DMS 273 treated with DMSO at 0.1 percent for 48 hours (cell line): ENCODE data around the gene SORCS2.

ENCODE experiments used
- DNase-seq: peaks from one replicate; lab custom pipeline; 2025; lab: John Stamatoyannopoulos, UW

Gene SORCS2

DNA sequence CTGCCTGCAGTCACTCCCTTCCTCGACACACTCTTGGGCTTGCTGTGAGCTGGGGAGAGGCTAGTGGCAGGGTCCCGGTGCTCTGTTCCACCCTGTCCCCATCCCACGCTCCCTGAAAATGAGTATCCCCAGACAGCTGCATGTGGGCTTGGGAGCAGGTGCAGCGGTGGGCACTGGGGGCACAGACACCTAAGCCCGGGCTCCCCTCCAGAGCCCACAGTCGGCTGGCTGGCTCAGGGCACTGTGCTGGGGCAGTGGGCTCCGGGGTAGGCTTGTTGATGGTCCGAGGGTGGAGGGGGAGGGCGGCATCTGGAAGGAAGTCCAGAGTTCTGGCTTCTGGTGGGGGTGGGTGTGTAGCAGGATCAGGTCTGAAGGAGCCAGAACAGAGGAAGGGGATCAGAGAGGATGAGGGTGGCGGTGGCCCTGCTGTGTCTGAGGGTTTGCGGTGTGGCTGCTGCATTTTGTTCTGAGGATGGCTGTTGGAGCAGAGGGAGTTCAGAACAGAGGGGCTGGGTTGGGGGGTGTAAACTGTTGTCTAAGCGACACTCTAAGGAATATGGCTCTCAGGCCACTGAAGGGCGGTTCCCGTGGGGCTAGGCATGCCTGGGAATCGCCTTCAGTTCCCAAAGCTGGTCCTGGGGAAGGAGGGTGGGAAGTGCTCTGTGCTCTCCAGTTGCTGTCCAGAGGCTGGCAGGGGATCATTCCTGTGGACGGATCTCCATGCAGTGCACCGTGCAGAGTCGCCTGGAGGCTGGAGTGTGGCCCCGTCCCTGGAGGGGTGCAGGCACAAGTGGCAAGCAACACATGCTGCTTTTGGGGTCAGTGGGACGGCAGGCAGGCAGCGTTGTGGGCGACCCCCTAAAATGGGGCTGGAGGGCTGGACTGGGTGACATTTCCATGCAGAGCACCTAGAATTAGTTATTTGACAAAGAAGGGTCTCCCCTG lies 114.0 kb downstream of the SORCS2 start:
- no peak for DNase-seq

DNA sequence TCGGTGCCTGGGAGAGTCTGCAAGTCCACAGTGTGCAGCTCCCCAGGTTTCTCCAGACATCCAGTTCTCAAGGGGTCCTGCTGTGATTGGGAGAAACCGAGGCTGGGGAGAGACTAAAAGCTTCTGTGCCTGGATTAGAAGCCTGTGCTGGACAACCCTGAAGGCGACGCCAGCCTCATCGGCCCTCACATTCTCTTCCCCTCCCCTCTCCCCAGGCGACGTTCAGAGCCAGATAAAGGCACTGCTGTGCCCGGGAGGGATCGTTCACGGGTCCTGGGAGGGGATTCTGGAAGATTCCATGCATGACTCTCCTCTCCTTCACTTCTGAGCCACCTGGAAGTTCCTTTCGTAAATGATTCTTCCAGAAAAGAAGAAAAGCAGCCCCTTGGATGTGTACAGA lies 114.6 kb downstream of the SORCS2 start:
- no peak for DNase-seq

DNA sequence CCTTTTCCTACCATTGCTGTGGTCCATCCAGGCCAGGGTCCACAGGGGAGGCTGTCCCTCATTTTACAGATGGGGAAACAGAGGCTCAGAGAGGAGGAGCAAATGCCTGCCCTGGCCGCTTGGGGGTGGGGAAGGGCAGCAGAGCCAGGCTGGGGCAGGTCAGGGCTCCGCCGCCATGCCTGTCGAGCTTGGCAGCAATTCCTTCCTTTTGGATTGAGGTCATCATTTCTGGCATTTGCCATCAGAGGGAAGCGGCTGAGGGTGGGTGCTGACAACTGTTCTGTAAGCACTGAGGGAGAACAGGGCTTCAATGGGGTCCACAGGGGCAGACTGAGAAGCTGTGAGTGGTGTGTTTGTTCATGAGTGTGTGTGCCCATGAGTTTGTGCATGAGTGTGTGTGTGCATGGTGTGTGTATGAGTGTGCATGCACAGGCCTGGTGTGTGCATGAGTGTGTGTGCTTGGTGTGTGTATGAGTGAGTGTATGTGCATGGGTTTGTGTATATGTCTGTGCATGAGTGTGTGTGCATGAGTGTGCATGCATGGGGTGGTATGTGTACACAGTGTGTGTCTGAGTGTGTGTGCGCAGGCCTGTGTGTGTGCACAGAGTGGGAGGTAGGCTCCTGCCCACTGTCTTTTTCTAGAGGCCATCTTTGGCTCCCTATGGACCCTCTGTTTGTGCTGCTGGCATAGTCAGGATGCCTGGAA lies 115.2 kb downstream of the SORCS2 start:
- no peak for DNase-seq

DNA sequence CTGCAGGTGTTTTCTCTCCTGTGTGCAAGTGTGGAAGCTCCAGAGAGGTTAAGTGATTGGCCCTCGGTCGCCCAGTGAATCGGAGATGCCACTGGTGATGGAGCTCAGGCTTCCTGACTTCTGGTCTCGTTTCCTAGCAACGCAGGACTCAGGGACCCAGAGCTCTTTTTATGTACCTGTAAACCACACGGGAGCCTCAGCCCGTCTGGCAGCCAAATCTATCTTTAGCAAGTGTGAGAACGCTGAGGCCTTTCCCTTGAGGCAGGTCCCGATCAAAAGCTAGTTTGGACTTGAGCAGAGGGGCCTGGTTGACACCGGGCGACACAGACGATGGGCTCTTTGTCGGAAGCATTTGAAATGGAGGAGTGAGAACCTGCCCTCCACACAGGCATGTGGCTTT lies 116.8 kb downstream of the SORCS2 start:
- DNase-seq = no peak

DNA sequence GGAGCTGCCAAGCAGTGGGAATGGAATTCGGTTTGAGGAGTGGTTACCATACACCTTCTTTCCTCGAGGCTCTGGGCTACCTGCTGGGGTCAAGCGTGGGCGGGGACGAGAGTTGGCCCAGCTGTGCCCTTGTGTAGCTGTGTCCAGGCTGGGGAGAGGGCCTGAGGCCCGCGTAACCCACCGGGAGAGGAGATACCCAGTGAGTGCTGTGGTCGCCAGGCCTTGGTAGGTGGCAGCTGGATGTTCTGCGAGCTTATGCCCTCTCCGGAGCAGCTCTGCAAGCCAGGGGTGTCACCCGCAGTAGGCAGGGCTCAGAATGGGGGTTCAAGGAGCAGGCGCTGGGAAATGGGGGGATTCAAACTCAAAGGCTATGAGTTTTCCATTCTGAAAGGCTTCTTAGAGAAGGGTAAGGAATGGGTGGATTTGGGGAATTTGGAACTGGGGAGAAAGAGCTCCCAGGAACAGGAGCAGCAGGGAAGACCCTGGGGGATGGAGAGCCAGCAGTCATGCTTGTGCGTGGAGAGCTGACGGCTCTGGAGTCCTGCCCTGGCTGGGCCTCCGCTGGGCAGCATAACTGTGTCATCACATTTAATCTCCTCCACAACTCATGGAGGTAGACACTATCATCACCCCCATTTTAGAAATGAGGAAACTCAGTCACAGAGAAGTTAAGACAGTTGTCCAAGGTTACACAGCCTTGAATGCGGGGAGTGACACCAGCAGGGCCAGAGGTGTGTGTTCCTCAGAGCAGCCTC lies 117.5 kb downstream of the SORCS2 start:
- no peak for DNase-seq

DNA sequence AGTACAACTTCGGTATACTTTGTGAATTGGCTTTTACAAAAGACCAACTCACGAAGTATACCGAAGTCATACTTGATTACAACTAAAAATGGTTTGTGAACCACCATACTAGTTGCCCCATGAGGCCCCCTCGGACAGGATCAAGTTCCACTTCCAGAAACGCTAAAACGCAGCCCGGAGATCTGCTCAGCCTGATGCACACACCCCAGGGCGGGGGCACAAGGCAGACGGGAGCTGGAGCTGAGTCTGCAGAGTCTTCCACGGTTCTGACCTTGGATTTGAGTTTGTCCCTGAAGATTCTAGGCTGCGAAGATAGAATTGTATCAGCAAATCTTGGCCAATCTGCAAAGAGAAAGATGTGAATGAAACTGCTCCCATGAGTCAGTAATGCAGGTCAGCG lies 118.1 kb downstream of the SORCS2 start:
- DNase-seq = no peak

DNA sequence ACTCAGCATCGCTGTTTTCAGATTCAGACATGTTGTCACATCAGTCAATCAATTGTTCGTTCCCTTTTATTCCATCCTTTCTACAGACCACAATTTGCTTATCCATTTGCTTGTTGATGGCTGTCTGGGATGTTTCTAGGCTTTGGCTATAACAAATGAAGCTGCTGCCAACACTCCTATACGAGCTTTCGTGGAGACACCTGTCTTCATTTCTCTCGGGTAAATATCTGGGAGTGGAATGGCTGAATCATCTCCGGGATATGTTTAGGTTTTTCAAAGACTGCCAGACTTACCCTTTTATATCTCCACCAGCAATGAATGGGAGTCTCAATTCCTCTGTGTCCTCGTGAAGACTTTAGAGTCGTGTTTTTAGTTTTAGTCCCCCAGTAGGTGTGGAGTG lies 118.9 kb downstream of the SORCS2 start:
- DNase-seq = no peak

DNA sequence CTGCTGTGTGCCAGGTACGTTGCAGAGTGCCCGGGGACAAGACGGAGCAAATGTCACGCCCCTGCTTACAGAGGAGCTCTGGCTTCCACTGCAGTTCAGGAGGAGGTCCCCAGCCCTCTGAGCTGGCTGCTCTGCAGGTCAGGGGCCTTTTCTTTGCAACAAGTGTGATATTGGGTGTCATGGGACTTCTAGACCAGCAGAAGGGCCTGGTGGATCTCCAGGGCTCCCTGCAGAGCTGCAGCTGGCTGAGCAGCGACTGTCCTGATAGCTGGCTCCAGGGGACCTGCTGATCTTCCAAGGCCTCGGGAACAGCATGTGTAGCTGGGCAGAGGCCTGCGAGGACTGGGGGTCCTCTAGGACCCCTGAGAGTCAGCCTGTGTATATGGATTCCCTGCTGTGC lies 120.4 kb downstream of the SORCS2 start:
- no peak for DNase-seq

DNA sequence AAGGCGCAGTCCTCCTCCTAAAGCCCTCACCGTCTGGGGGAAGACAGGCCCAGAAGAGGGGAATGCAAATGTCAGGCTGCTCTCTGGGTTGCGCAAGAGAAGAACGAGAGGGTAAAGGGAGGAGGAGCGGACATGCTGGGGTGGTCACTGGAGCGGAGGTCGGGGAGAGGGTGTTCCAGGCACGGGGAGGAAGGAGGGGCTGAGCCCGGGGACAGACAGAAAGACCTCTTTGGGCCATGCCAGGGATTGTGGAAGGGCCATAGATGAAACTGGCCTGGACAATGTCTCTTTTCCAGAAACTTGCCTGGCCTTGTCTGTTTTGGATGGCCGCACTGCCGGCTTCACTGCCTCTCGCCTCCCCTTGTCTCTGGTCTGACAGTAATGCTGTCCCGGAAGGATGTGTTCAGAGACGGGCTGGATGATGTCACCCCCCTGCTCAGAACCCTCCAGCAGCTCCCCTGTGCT lies 121.0 kb downstream of the SORCS2 start:
- DNase-seq = no peak

DNA sequence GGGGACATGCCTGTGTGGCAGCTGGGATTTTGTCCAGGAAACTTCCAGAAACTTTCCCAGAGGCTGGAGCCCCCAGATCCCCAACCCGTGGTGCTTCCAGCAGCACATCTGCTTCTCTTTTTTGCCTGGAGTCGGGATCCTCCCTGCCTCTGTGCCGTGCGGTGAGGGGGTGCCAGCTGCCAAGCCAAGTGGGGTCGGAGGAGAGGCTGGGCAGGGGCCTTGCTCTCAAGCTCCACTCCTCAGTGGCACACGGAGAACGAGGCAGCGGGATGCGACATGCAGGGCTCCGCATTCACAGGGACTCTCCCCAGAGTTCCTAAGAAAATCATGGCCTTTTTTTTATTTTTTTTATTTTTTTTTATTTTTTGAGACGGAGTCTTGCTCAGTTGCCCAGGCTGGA lies 121.7 kb downstream of the SORCS2 start:
- no peak for DNase-seq

DNA sequence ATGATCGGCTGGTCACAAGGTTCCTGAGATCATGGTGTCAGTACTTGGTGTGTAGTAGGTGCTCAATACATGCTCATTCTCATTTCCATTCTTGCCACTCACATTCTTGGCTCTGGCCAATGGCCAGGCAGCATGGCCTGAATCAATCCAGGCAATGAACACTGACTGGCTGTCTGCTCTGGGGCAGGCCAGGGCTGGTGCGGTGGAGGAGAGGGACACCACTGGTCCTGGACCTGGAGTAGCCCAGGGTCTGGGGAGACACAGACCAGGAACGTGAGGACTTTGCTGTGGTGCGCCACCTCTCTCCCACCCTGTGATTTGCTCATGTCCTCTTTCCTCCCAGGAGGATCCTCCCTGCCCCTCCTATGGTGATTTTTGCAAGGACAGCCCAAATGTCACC lies 122.9 kb downstream of the SORCS2 start:
- no peak for DNase-seq

DNA sequence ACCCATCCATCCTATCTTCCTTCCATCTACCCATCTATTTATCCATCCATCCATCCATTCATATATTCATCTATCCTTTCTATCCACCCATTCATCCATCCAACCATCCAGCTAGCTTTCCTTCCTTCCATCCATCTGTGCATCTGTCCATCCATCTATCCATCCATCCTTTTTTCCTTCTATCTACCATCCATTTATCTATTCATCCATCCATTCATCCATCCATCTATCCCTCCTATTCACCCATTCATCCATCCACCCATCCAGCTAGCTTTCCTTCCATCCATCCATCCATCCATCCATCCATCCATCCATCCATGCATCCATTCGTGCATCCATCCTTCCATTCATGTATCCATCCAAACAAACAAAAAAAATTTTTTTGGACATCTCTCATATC lies 123.6 kb downstream of the SORCS2 start:
- DNase-seq = no peak

DNA sequence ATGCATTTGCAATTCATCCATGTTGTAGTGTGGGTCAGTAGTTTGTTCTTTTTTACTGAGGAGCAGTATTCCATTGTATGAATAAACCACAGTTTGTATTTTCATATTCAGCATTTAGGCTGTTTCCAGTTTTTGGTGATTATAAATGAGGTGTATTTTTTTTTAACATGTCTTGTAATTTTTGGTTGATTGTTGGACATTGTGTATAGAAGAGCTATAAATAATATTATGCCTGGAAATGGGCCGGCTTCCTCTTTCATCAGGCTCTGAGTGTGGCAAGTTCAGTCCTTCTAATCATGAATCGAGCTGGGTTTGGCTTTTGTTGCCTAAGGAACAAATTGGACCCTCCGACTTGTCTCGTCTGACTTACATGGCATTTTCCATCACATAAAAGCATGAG lies 126.7 kb downstream of the SORCS2 start:
- no peak for DNase-seq

DNA sequence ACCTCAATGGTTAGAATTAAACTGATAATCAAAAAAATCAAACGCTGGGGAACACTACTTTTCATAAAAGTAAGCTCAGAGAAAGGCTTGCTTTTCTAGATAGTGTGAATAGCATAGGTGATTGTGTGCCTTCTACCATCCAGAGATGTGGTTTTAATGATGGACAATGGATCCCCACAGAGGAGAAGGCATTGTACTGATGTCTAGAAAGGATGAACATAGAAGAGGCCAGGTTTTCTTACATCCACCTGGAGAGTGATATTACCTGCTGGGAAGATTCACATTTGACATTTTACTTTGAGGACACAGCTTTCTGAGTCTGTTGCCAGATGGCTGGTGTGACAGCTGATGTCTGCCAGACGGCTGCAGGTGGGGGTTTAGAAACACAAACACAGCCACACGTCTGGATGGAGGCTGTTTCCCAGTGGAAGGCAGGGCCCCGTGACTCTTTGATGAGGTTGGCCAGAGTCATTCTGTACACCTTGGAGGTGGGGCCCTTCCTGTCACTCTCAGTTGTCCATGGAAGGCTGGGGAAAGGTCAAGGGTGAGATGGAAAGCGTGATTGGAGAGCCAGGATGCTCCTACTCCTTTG lies 128.0 kb downstream of the SORCS2 start:
- DNase-seq = no peak

DNA sequence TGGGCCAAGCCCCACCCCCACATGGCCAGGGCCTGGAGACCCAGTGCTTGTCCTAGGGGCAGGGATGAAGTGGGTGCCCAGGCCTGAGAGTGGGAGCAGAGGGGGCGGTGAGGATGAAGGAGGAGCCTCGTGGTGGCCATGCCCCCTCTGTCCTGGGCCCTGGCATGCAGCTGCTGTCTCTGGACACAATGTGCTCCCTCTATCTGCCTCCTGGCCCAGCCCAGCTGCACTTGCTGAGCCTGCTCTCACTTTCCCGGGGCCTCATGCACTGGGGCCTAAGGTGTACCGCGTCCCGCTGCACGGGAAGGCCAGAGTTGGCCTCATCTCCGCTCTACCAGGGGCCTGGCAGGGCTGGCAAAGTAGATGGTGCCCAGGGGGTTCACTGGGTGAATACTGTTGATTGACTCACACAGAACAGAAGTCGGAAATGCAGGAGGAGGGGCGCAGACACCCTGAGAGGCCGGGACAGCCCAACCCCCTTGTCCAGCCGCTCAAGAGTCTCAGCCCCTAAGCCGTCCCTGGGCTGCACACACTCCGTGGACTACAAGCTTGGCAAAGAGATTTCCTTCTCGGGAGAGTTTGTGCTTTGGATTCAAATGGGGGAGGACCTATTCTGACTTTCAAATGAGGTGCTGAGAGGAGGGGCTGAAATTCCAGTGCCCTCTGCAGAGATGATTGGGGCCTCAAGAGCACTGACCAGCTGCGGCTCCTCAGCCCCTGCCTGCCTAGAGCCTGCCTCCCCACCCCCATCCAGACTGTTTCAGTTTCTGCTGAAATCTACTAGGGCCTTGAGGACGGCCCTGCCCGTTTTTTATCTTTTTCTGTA lies 130.0 kb downstream of the SORCS2 start:
- no peak for DNase-seq

DNA sequence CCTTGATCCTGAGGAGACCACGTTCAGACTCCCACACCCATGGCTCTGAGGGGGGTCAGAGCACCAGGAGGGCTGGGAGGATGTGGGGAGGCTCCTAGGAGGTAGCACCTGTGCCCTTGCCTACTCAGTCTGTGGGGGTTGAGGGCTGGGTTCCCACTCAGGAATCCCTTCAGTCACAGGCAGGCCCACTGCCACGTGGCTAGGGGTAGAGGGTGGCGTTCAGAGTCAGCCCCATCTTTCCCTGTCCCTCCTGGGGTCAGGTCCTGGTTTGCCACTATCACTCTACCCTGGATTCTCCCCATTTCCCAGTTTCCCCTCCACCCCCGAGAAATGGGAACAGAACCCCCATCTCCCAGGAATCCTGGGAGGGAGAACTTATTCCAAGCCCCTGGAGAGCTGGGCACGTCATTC lies 131.1 kb downstream of the SORCS2 start:
- no peak for DNase-seq

DNA sequence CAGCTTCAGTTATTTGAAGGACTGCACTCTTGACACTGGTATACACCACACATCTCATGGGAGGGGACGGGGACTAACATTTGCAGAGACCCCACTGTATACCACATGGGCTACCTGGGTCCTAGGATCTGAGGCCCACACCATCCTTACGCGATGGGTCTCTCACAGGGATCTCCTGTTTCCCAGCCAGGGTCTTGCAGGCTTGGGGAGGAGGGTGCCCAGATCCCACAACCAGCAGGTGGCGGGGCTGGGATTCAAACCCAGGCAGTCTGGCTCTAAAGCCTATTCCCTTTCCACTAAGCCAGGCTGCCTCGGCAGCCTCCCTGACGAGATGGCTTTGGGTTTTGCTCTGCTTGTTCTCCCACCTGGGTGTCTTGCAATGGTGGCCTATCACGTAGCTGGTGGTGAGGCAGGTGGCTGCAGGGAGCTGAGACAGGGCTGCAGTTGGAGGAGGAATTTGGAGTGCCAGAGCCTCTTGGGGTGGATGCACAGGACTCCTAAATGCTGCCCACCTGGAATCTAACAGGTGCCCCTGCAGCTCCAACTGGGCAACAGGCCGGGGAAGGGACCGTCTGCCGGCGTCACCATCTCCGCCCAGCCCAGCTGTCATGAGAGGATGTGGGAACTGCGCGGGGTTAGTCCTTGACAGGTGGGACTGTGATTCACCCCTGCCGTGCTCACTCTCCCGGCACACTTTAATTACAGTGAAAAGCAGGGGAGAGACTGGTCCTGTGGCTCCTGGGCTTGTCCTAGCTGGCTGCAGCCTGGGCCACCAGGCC lies 131.7 kb downstream of the SORCS2 start:
- peak; percentile 91 for DNase-seq

DNA sequence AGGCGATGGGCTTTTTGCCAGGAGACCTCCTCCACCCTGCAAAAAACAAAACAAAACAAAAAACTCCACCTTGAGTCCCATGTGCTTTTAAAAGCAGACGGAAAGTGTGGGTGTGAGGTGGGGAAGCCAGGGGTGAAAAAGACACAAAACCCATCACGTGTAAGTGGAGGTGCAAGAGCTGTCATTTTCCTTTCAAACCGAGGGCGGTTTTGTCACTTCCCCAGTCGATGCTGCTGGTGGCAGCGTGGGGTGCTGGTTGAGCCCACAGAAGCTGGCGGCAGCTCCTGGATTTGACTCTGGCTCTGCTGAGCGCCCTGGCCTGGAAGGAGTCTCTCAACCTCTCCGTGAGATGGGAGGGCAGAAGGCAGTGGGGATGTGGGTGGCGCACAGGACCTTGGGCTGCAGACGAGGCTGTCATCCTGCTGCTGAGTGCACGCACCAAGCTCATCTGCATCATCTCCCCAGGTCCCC lies 132.3 kb downstream of the SORCS2 start:
- DNase-seq = peak; percentile 65

DNA sequence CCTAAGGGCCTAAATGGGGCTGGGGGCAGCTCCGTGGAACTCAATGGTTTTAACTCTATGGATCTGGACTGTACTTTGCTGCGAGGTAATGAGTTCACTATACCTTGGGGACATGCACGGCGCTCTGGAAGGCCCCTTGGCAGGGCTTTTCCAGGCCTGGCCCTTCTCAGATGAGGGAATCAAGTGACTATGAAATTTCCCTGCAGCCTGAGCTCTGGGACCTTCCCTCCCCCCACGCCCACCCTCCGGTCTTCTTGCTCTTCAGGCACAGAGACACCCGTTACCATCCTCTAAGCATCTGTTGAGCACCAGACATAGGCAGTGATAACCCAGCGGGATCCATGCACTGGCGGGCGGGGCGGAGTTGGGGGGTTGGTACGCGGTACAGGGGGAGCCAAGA lies 133.2 kb downstream of the SORCS2 start:
- no peak for DNase-seq

DNA sequence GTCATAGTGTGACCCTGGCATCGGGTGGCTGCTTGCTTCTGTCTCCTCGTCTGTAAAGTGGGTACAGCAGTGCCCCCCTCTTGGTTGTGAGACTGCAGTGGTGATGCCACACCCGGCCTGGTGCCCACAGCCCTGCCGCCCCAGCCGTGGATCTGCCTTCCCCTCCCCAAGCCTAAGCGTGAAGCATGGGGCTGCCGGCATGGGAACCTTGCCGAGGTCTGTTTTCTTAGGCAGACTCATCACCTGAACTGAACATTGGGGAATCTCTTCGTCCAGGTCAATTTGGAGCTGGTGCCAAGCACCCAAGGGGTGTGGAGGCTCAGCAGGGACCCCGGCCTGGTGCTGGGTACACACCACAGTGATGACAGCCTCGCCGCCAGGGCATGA lies 134.0 kb downstream of the SORCS2 start:
- no peak for DNase-seq
